HG03565 (cell line): ENCODE measurements around the gene GALNT17.
"Not testable (repeated sequence)": the region's sequence is repeated elsewhere in the genome, so short reads cannot be mapped to it uniquely, and the experiment has no call there.

Source experiments
- ATAC-seq: cut with Tn5 transposase; IDR thresholded peaks from one replicate; pipeline ENCODE4 v1.9.1; 2021; ENCODE audit warnings: mild to moderate bottlenecking, moderate library complexity; ENCODE audit not compliant: unreplicated experiment

Gene GALNT17

DNA sequence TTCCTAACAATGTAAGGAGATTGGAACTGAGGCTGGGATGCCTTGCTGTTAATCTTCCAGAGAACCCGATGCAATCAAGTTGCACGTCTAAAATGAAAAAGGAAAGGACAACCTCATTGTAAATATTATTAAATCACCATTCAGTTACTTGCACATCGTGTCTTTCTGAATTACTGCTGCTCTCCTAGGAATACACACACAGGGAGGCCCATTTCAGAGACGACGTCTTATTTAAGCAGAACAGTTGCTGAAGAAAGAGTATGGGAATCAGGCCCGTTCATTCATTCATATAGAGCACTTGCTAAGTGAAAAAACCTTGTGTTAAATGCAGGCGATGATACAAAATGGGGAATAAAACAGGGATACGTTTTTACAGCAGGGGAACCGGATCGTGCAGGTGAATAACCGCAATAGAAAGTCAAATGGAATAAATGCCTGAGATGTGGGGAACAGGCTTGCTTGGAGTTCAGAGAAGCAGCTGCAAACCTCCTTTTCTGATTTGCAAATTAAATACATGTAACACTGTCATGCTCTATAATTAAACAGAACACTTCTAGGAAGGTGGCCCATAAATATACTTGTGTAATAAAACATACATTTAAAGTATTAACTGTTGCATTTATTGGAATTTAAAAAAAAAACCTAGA lies 409.9 kb downstream of the GALNT17 start:
- no peak for ATAC-seq

DNA sequence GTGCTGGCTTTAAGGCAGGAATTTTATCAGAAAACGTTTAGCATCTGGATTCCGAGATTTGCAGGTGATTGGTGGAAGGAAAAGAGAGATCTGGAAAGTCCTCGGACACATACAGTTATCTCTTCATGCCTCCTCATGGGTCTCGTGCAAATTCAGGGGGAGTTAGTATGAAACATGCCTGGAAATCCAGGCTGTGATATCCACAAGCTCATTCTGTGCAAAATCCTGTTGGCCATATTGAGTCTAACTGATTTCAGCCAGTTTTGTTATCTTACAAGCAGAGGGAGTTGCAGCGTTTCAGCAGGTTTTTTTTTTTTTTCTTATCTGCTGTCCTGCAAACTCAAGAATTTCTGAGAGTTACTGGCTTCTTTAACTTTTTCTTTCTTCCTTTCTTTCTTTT lies 411.5 kb downstream of the GALNT17 start:
- ATAC-seq = no peak

DNA sequence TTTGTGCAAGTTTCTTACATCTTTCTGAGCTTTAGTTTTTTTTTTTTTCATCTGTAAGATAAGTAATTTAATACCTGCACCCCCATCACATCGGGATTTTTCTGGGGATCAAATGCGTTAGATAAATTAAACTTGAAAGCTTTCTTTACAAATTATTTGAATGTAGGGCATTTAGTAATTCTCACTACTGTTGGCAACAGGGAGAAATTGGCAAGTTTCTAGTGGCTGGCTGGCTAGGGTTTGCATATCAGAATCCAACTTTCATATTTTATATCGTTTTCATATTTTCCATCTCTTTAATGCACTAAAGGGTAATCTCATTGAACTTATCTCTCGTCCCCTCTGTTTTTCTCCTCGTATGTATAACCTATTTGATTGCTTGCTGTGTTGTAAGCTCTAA lies 412.9 kb downstream of the GALNT17 start:
- no peak for ATAC-seq

DNA sequence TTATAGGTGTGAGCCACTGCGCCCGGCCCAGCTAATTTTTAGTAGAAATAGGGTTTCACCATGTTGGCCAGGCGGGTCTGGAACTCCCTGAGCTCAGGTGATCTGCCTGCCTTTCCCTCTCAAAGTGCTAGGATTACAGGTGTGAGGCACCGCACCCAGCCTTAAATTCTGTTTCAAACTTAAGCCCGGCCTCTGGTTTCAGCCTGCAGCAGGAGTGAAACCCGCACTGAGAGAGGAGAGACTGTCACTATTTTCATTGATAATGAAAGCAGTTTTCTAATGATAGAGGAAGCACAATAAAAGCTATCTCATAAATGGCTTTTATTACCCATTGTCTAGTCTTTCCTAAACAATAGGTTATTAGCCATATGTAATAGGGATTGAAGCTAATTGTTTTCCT lies 415.5 kb downstream of the GALNT17 start:
- ATAC-seq = no peak

DNA sequence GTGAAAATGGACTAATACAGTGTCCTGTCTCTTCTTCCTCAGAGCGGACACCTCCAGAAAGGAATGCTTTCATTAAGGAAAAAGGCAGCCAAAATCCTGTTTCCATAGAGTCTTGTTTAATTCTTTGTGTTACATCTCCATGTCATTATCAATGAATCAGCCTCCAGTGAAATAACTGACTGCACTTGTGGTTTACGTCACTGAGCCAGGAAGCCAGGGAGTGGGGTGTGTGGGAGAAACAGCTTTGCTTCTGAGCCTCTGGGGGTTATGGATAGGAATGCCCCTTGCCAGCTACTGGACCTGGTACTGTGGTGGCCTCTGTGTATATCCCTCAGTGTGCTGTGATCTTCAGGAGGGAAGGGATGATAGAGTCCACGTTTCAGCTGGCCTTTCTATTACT lies 416.8 kb downstream of the GALNT17 start:
- ATAC-seq = no peak

DNA sequence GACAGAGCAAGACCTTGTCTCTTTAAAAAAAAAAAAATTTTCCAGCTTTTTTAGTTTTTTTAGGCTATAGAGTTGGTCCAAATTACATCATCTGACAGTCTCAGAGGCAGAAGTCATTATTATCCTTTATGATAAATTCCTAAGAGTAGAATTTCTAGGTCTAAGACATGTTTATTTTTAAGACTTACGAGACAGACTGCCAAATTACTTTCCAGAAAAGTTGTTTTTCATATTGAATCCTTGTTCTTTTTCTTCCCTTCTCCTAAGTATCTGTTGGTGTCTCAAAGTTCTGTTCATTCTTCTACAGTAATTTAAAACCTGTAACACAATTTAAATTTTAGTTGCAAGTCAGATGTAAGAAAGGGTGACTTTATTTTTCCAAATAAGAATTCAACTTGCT lies 421.4 kb downstream of the GALNT17 start:
- ATAC-seq = no peak

DNA sequence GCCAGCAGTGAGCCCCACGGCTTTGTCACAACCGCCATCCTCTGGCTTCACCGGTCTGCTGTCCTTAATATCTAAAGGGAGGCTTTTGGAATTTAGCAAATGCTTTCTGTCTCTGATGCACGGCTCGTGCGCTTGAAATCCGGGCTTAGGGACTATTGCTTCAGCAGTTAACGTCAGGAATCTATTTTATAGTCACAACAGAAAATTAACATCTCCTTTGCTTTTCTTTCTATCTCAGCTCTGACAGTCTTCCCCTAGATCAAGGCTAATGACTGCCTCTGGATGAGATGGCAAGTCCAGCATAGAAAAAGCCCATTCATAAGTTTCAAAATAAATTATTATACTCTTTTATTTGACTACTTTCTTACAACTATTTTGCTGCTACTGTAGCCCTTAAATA lies 423.8 kb downstream of the GALNT17 start:
- ATAC-seq = no peak

DNA sequence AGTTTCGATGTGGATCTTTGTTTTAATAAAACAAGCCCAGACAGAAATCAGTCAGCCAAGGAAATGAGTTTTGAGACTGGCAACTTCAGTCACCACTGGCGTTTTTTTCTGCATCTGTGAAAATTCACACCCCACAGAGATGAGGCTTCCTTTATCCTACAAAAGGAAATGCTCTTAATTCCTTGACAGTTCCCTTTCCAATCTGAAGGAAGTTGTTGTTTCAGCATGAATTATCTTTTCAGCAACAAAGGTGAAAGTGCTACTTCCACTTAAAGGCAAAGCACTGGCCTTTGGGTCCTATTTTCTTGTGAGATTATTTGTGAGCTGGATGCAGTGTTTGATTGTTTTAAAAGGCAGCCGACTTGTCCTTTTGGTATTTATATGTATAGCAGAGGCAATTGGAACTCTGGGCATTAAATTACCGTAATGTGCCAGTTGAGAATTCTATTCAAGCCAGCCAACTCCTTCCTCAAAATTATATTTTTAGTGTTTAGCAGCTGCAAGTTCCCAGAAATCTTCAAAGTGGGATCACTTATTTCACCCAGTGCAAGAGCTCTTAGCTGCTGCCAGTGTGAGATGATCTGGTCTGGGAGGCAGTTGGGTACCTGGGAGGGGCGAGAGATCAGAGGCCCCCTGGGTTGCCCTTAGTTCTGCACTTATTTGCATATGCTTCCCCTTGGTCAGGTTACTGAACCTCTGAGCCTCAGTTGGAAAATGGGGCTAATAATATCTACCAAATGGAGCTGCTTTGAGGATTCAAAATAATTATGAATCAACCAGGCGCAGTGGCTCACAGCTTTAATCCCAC lies 427.1 kb downstream of the GALNT17 start:
- ATAC-seq = no peak

DNA sequence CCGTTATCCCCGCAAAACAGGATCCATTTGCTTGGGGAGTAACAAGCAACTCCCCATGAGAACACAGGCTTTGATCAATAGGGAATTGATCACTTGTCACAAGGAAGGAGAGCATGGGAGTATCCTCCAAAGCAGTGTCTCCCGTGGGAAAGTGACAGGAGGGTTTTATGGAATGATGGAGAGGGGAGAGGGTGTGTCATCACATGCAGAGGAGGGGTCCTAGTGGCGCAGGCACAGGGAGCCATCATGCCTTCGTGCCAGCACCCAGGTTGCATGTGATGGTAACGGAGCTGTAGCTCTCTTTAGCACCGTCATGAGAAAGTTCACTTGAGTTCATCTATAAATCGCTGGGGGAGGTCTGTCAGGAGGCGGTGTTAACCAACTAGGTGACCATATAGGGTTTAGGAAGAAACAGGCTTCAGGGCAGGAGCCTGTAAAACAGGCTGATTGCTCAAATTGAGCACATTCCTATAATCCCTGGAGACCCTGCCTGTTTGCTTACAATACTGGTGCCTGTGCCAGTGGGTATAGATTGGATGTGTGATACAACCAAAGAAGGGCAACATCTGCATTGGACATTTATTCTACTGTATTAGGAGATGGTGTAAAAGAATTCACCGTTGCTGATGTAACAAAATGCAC lies 428.5 kb downstream of the GALNT17 start:
- no peak for ATAC-seq

DNA sequence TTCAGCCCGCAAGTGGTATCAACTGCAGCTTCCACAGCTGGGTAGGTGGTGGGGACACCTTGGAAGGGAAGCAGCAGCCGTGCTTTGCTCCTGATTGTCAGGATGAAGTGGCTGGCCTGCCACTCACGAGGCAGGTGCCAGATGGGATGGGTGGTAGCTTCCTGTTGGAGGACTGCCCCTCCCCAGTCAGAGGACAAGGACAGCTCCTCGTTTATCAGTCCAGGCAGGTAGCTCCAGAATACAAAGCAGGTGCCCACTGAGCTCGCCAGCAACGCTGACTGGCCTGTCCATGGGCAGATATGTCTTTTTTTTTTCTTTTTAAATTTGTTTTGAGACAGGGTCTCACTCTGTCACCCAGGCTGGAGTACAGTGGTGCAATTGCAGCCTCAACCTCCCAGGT lies 431.3 kb downstream of the GALNT17 start:
- no peak for ATAC-seq

DNA sequence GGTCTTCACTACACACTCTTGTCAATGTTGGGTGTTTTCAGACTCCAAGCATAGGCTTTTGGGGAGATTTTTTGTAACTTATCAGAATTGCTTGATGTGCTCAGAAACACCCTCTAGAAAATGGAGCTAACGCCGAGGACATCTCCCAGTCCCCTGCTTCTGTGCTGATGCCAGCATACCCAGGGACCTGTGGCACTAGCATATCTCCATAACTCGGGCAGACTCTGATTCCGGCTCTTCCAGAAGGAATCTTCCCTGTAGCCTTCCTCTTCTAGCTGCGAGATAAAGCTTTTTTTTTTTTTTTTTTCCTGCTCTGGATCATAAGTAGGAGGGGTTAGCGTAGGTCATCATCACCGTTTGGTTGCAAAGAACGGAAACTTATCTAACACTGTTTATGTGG lies 434.4 kb downstream of the GALNT17 start:
- ATAC-seq = no peak

DNA sequence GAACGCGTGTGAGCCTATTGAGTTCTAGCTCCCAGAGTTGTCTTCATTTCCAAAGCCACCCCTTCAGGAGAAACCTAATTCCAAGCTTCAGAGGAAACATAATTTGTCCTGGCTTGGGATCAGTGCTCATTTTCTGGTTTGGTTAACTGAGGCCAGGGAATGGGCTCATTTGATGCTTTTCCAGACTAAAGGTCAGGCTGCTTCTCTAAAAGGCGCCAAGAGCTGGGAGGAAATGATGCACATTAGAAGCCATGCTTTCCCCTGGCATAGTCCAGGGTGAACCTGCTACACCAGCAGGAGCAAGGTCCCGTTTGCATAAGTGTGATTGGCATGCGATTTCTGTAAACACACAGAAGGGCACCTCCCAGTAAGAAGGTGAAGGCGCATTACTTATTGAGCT lies 435.0 kb downstream of the GALNT17 start:
- no peak for ATAC-seq

DNA sequence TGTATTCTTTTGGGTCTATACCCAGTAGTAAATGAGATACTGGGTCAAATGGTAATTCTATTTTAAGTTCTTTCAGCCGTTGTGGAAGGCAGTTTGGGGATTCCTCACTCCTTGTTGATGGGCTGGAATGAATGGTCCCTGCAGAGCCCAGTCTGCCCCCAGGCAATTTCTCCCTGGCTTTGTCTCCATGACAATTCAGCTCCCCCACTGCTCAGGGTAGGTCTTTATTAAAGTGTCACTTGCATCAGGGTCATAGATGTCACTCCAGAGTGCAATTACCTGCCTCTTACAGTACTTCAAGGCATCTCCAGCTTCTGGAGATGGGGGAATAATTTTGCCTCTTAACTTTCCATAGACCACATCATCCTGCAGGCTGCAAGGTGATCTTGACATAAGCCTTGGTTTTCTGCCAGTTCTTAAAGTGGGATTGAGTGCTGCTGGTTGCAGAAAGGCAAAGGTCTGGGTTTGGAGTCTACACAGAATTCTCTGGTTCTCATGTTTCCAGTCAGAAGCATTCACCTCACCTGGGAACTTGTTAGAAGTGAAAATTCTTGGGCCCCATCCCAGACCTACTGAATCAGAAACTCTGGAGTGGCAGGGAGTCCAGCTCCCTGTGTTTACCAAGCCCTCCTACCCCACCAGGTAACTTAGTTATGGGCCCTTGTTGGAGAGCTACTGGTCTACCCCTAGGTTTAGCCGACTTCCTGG lies 442.4 kb downstream of the GALNT17 start:
- no peak for ATAC-seq

DNA sequence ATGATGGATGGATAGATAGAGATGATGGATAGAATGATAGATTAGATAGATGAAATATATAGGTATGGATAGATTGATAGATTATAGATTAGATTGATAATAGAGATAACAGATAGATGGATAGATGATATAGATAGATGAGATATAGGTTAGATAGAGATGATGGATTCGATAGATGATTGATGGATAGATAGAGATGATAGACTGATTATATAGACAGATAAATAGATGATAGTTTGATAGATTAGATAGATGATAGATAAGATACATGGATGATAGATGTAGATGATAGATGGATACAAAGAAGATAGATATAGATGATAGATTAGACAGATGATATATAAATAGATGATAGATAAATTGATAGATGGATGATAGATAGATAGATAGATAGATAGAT lies 448.1 kb downstream of the GALNT17 start:
- no peak for ATAC-seq

DNA sequence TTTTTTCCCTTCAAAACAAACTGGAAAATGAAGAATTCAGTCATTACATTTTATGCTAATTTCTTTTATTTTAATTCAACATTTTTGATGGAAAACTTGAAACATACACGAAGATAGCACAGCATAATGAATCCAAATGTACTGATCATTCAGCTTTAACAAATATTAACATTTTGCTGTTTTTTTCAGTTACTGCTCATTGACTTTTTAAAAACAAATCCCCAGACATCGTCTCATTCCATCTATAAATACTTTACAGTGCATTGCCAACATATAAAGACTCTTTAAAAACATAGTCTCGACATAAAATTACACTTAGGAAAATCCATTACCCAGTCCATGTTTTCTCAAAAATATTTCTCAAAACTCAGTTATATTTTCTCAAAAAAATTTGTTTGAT lies 452.3 kb downstream of the GALNT17 start:
- ATAC-seq = no peak

DNA sequence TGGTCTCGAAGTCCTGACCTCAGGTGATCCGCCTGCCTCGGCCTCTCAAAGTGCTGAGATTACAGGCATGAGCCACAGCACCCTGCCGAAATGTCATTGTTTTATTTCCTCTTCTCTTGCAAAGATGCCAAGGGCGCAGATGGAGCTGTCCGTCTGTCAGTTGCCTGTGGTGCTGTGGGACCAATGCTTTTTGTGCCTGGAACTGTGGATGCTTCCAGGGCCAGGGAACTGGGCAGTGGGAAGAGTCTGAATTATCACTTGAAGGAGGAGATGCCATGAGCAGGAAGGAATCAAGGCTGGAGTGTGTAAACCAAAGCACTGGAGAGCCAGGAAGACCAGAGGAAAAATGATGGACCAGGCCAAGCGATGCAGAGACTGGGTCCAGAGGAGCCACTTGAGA lies 459.9 kb downstream of the GALNT17 start:
- ATAC-seq = no peak

DNA sequence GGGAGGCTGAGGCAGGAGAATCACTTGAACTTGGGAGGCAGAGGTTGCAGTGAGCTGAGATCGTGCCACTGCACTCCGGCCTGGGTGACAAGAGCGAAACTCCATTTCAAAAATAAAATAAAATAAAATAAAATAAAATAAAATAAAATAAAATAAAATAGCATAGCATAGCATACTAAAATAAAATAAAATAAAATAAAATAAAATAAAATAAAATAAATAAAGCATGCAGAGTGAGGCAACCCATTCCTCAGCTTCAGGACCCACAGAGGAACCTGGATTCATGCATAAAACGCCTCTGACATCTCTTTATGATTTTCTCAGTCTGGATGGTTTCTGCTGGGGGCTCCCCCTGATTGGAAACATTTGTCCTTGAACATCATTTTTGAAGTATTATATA lies 460.4 kb downstream of the GALNT17 start:
- not testable (repeated sequence) for ATAC-seq

DNA sequence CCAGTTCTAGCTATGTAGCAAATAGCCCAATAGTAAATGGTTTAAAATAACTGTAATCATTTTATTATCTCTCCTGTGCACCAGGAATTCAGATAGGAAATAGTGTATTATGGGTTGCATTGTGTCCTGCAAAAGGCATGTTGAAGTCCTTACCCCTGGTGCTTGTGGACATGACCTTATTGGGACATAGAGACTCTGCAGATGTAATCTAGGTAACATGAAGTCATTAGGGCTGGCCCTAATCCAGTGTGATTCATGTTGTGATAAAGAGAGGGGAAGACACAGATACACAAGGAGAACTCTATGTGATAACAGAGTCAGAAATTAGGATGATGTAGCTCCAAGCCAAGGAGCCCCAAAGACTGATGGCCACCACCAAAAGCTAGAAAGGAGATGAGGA lies 462.8 kb downstream of the GALNT17 start:
- ATAC-seq = no peak

DNA sequence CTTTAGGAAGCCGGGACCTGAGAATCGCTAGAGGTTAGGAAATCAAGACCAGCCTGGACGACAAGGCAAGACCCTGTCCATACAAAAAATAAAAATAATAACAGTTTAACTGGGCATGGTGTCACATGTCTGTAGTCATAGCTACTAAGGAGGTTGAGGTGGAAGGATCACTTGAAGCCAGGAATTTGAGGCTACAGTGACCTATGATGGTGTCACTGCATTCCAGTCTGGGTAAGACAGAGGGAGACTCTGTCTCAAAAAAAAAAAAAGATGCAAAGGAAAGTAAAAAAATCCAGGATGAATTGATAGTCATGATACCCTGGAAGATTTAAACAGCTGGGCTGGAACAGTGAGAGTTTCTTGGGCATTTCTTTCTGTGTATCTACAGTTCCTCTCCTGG lies 463.2 kb downstream of the GALNT17 start:
- ATAC-seq = no peak

DNA sequence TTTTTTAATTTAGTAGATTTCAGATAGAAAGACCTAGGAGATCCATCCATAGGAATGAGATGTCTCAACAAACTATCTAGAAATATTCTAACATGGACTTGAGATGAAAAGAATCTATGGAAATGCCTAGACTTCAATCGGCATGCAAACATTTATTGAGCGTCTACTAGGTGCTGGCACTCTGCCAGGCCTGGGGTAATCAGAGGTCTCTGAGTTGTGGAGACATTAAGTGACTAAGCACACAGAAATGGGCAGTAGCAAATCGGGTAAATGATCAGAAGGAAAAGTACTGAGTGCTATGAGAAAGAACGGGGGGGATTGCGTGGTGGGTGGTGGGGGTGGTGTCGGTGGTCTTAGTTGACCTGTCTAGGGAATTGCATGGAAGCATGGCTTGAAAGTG lies 466.6 kb downstream of the GALNT17 start:
- ATAC-seq = no peak

DNA sequence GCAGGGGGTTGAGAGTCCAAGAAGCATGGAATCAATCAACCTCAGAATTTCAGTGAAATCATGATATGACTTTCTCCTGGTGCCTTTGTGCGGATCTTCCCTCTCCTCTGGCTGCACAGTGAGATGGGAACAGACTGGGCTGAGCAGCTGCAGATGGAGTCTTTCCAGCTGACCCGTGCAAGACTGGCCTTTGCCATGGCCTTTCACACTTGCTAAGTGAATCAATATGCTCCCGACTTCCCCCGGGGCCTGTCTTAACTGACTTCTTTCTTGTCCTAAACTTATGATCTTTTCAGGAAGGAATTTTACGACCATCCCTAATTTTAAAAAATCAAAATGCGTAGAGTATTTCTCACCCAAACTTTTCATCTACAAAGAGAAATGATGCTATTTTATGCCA lies 469.9 kb downstream of the GALNT17 start:
- no peak for ATAC-seq
